NOMO-1 treated with DMSO at 0.1 percent for 48 hours (cell line): ENCODE results near the gene AP1AR.
A peak's percentile ranks its signal among the peaks of the same experiment; 100 is the strongest.
"Not testable (repeated sequence)": the region's sequence is repeated elsewhere in the genome, so short reads cannot be mapped to it uniquely, and the experiment has no call there.

Source experiments
- DNase-seq: peaks from one replicate; lab custom pipeline; 2025; ENCODE audit not compliant: unreplicated experiment; lab: John Stamatoyannopoulos, UW

Gene AP1AR

GRCh38 chr4:112231779-112232713 lies at the start of gene AP1AR:
AP1AR (plus strand) TSS chr4:112231787; CDS start chr4:112232092, 305 bp downstream.
- peak; percentile 71 for DNase-seq

- DNase-seq = no peak
Observed at GRCh38 chr4:112182604-112183003, 49.0 kb upstream of the AP1AR start.

GRCh38 chr4:112183252-112183651 lies 48.3 kb upstream of the AP1AR start:
- DNase-seq = peak; percentile 61

GRCh38 chr4:112184438-112184837 lies 47.1 kb upstream of the AP1AR start:
- no peak for DNase-seq

GRCh38 chr4:112185334-112185733 lies 46.3 kb upstream of the AP1AR start:
- no peak for DNase-seq

GRCh38 chr4:112185740-112186670 lies 45.6 kb upstream of the AP1AR start:
- peak; percentile 85 for DNase-seq

- DNase-seq = no peak
Observed at GRCh38 chr4:112189754-112190153, 41.8 kb upstream of the AP1AR start.

- DNase-seq = no peak
Observed at GRCh38 chr4:112190684-112191083, 40.9 kb upstream of the AP1AR start.

GRCh38 chr4:112196461-112196860 lies 35.1 kb upstream of the AP1AR start:
- DNase-seq = no peak

GRCh38 chr4:112199041-112199440 lies 32.5 kb upstream of the AP1AR start:
- DNase-seq = no peak

GRCh38 chr4:112201915-112202505 lies 29.6 kb upstream of the AP1AR start:
- no peak for DNase-seq

GRCh38 chr4:112203593-112203992 lies 28.0 kb upstream of the AP1AR start:
- no peak for DNase-seq

- peak; percentile 8 for DNase-seq
Observed at GRCh38 chr4:112206431-112206830, 25.2 kb upstream of the AP1AR start.

GRCh38 chr4:112208137-112209095 lies 23.2 kb upstream of the AP1AR start:
- not testable (repeated sequence) for DNase-seq

- DNase-seq = no peak
Observed at GRCh38 chr4:112210777-112211176, 20.8 kb upstream of the AP1AR start.

- peak; percentile 33 for DNase-seq
Observed at GRCh38 chr4:112213091-112213490, 18.5 kb upstream of the AP1AR start.

- DNase-seq = peak; percentile 77
Observed at GRCh38 chr4:112213856-112214255, 17.7 kb upstream of the AP1AR start.

GRCh38 chr4:112214390-112215264 lies 17.0 kb upstream of the AP1AR start:
- DNase-seq = peak; percentile 16

GRCh38 chr4:112219826-112220366 lies 11.7 kb upstream of the AP1AR start:
- DNase-seq = no peak
